HEK293 (cell line): ENCODE results near the gene ATP13A3.

Experiments used
- CTCF ChIA-PET: fragments of 350-600 bp; formaldehyde crosslinking; extraction: SDS; loops from one replicate; lab custom pipeline; 2021; ENCODE audit warnings: antibody characterized with exemption; lab: Yijun Ruan, JAX
- POLR2A ChIA-PET: fragments of 300-600 bp; formaldehyde crosslinking; extraction: SDS; loops from one replicate; lab custom pipeline; 2020; ENCODE audit warnings: antibody characterized with exemption, inconsistent platforms; lab: Yijun Ruan, JAX
- H3K27ac ChIP-seq: fragments of 200-500 bp; sonication (Bioruptor generic); 2 replicates; pipeline ENCODE4 v1.5.1; 2014; ENCODE audit warnings: low read depth, low read length, control low read depth, inconsistent platforms; ENCODE audit errors: extremely low read depth
- H3K36me3 ChIP-seq, 2 experiments: fragments of 200-500 bp in 1 of 2; sonication (Bioruptor generic) in 1 of 2; 1 replicate in 1 of 2; 2 replicates in 1 of 2; pipeline ENCODE4 v1.5.1; 2014 to 2017; ENCODE audit warnings: inconsistent platforms in 2 of 2, low read length in 2 of 2; ENCODE audit not compliant: control insufficient read depth in 2 of 2, insufficient read depth in 1 of 2
- H3K4me1 ChIP-seq: fragments of 200-500 bp; sonication (Bioruptor generic); 2 replicates; pipeline ENCODE4 v1.5.1; 2014; ENCODE audit warnings: mild to moderate bottlenecking, low read length, inconsistent platforms; ENCODE audit not compliant: control insufficient read depth, insufficient read depth
- H3K4me3 ChIP-seq: 2 replicates; pipeline ENCODE4 v1.5.1; 2011; ENCODE audit warnings: low read depth, mild to moderate bottlenecking, control low read depth, low read length, moderate library complexity
- H3K9me3 ChIP-seq: fragments of 200-500 bp; sonication (Bioruptor generic); 2 replicates; pipeline ENCODE4 v1.5.1; 2014; ENCODE audit warnings: low read depth, low read length, inconsistent platforms; ENCODE audit not compliant: control insufficient read depth, insufficient read depth
- KLF9 ChIP-seq: fragments of 450-650 bp; formaldehyde crosslinking; IDR thresholded peaks from 2 replicates; pipeline ENCODE4 v1.5.1; 2016; ENCODE audit warnings: missing biosample characterization, missing genetic modification characterization, low read depth
- OVOL3 ChIP-seq: fragments of 450-650 bp; formaldehyde crosslinking; IDR thresholded peaks from 2 replicates; pipeline ENCODE4 v1.5.1; 2016; ENCODE audit warnings: missing biosample characterization, missing genetic modification characterization
- PRDM1 ChIP-seq: fragments of 450-650 bp; formaldehyde crosslinking; IDR thresholded peaks from 2 replicates; pipeline ENCODE4; 2016; ENCODE audit warnings: missing biosample characterization, missing genetic modification characterization
- SP2 ChIP-seq: fragments of 450-650 bp; formaldehyde crosslinking; IDR thresholded peaks from 2 replicates; pipeline ENCODE4 v1.5.1; 2016; ENCODE audit warnings: missing biosample characterization, missing genetic modification characterization
- TRIM28 ChIP-seq: IDR thresholded peaks from 2 replicates; pipeline ENCODE4 v1.6.1; 2011; ENCODE audit warnings: low read length, control low read depth, borderline replicate concordance
- ZBTB20 ChIP-seq: fragments of 450-650 bp; formaldehyde crosslinking; IDR thresholded peaks from 2 replicates; pipeline ENCODE4 v1.5.1; 2016; ENCODE audit warnings: missing biosample characterization, missing genetic modification characterization
- ZIC2 ChIP-seq: fragments of 450-650 bp; formaldehyde crosslinking; IDR thresholded peaks from 2 replicates; pipeline ENCODE4 v1.5.1; 2016; ENCODE audit warnings: missing biosample characterization, missing genetic modification characterization
- ZNF132 ChIP-seq: fragments of 450-650 bp; formaldehyde crosslinking; IDR thresholded peaks from 2 replicates; pipeline ENCODE4 v1.5.1; 2017; ENCODE audit warnings: missing biosample characterization, missing genetic modification characterization, borderline replicate concordance
- ZNF16 ChIP-seq: fragments of 450-650 bp; formaldehyde crosslinking; IDR thresholded peaks from 2 replicates; pipeline ENCODE4 v1.5.1; 2016; ENCODE audit warnings: low read depth, missing biosample characterization, missing genetic modification characterization
- ZNF248 ChIP-seq: fragments of 450-650 bp; formaldehyde crosslinking; IDR thresholded peaks from 2 replicates; pipeline ENCODE4 v1.5.1; 2017; ENCODE audit warnings: missing biosample characterization, missing genetic modification characterization
- ZNF324 ChIP-seq: fragments of 450-650 bp; formaldehyde crosslinking; IDR thresholded peaks from 2 replicates; pipeline ENCODE4 v1.5.1; 2016; ENCODE audit warnings: missing biosample characterization, missing genetic modification characterization
- ZNF37A ChIP-seq: fragments of 450-650 bp; IDR thresholded peaks from 2 replicates; pipeline ENCODE4 v1.5.1; 2018; ENCODE audit warnings: missing biosample characterization, missing genetic modification characterization
- ZNF394 ChIP-seq: fragments of 450-650 bp; formaldehyde crosslinking; IDR thresholded peaks from 2 replicates; pipeline ENCODE4 v1.5.1; 2016; ENCODE audit warnings: missing biosample characterization, missing genetic modification characterization, mild to moderate bottlenecking, moderate library complexity, borderline replicate concordance
- ZNF48 ChIP-seq: fragments of 450-650 bp; formaldehyde crosslinking; IDR thresholded peaks from 2 replicates; pipeline ENCODE4 v1.5.1; 2016; ENCODE audit warnings: missing biosample characterization, missing genetic modification characterization
- ZNF510 ChIP-seq: fragments of 450-650 bp; formaldehyde crosslinking; IDR thresholded peaks from 2 replicates; pipeline ENCODE4 v1.5.1; 2018; ENCODE audit warnings: mild to moderate bottlenecking, missing genetic modification characterization, missing biosample characterization; ENCODE audit not compliant: insufficient replicate concordance
- ZNF596 ChIP-seq: fragments of 450-650 bp; IDR thresholded peaks from 2 replicates; pipeline ENCODE4 v1.5.0; 2018; ENCODE audit warnings: missing biosample characterization, mild to moderate bottlenecking, missing genetic modification characterization, moderate library complexity
- ZNF626 ChIP-seq: fragments of 450-650 bp; sonication (Bioruptor Pico); formaldehyde crosslinking; IDR thresholded peaks from 2 replicates; pipeline ENCODE4 v1.5.1; 2018; ENCODE audit warnings: missing biosample characterization, missing genetic modification characterization, inconsistent platforms
- ZNF629 ChIP-seq: fragments of 450-650 bp; formaldehyde crosslinking; IDR thresholded peaks from 2 replicates; pipeline ENCODE4 v1.5.1; 2017; ENCODE audit warnings: missing biosample characterization, missing genetic modification characterization
- ZNF76 ChIP-seq: fragments of 450-650 bp; formaldehyde crosslinking; IDR thresholded peaks from 2 replicates; pipeline ENCODE4; 2016; ENCODE audit warnings: low read depth, missing biosample characterization, missing genetic modification characterization, borderline replicate concordance
- ZNF843 ChIP-seq: fragments of 450-650 bp; formaldehyde crosslinking; IDR thresholded peaks from 2 replicates; pipeline ENCODE4 v1.5.1; 2016; ENCODE audit warnings: missing biosample characterization, missing genetic modification characterization
- ZSCAN30 ChIP-seq: fragments of 450-650 bp; IDR thresholded peaks from 2 replicates; pipeline ENCODE4 v1.5.1; 2018; ENCODE audit warnings: missing biosample characterization, mild to moderate bottlenecking, missing genetic modification characterization, moderate library complexity
- TF ChIP-seq, protein P1 (sequence below): fragments of 450-650 bp; formaldehyde crosslinking; IDR thresholded peaks from 2 replicates; pipeline ENCODE4 v1.5.1; 2017; ENCODE audit warnings: missing biosample characterization, missing genetic modification characterization
- TF ChIP-seq, protein P2 (sequence below): fragments of 450-650 bp; formaldehyde crosslinking; IDR thresholded peaks from 2 replicates; pipeline ENCODE4 v1.5.1; 2016; ENCODE audit warnings: missing biosample characterization, missing genetic modification characterization, borderline replicate concordance
- TF ChIP-seq, protein P3 (sequence below): fragments of 450-650 bp; formaldehyde crosslinking; IDR thresholded peaks from 2 replicates; pipeline ENCODE4 v1.5.1; 2016; ENCODE audit warnings: missing biosample characterization, missing genetic modification characterization, low read depth

ATP13A3 gene

DNA sequence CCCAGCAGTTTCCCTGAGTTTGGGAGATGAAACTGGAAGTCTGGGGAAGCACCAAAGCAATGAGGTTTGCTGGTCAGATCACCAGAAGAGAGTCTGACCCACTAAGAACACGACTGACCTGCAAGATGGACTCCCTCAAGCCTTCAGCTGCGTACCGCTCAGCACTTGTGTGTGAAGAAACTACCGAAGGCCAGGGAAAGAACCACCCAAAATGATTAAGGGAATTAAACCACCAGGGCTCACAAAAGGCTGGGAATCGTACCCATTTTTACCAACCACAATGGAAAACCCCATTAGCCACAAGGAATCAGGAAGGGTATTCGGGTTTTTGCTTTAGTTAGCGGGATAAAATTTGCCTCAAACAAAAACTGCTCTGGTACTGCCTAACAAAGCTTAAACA, 21.6 kb downstream of the ATP13A3 start:
- ChIA-PET POLR2A (no interaction called here), CTCF (interaction anchor here (0.8 kb wide), 1 partner anchor 143 kb away, joined by 3 read pairs; no protein-coding TSS in a partner anchor)
- peaks cover 0 to 5% of the 10 kb centered on the region in 2 experiments; a peak in 1 of 3 replicates for H3K36me3 ChIP-seq
- H3K4me1 ChIP-seq, result peaks cover 11% of the 10 kb centered on the region; the same call in 1 of the 2 replicates
- H3K4me3 ChIP-seq, result no peak overlapping the region
- no peaks in the 10 kb centered on the region for H3K9me3 ChIP-seq
- TF ChIP-seq ZBTB20 (no peak), ZNF324 (tag by site-specific recombination) (no peak), ZNF248 (tag by site-specific recombination) (no peak), KLF9 (tag by site-specific recombination) (no peak), ZNF394 (tag by site-specific recombination) (no peak), ZNF510 (tag by site-specific recombination) (no peak), PRDM1 (tag by site-specific recombination) (no peak), OVOL3 (tag by site-specific recombination) (no peak), ZIC2 (tag by site-specific recombination) (no peak), ZNF16 (tag by site-specific recombination) (no peak), ZNF629 (no peak), ZNF132 (no peak), ZSCAN30 (tag by site-specific recombination) (no peak), ZNF843 (tag by site-specific recombination) (no peak)
- TF ChIP-seq, protein P1, sequence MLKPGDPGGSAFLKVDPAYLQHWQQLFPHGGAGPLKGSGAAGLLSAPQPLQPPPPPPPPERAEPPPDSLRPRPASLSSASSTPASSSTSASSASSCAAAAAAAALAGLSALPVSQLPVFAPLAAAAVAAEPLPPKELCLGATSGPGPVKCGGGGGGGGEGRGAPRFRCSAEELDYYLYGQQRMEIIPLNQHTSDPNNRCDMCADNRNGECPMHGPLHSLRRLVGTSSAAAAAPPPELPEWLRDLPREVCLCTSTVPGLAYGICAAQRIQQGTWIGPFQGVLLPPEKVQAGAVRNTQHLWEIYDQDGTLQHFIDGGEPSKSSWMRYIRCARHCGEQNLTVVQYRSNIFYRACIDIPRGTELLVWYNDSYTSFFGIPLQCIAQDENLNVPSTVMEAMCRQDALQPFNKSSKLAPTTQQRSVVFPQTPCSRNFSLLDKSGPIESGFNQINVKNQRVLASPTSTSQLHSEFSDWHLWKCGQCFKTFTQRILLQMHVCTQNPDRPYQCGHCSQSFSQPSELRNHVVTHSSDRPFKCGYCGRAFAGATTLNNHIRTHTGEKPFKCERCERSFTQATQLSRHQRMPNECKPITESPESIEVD (tag by site-specific recombination), result no peak
- no peak overlapping the region for H3K27ac ChIP-seq

DNA sequence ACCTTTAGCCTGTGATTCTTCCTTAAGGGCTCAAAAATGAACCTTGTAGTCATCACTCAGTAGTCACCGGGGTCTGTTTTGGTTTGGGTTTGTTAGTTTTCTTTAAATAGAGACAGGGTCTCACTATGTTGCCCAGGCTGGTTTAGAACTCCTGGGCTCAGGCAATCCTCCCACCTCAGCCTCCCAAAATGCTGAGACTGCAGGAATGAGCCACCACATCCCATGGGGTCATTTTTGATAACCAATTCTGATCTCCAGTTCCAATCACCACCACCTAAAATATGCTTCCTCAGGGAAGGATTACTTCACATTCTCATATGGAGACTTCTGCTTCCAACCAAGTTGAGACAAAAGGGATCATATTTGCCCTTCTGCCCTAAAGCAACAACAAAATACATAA, 22.1 kb downstream of the ATP13A3 start:
- Histone ChIP-seq H3K4me3 (no peak overlapping the region), H3K4me1 (peaks cover 11% of the 10 kb centered on the region; the same call in 1 of the 2 replicates), H3K9me3 (no peaks in the 10 kb centered on the region), H3K36me3 (peaks cover 0 to 10% of the 10 kb centered on the region in 2 experiments; a peak in 1 of 3 replicates), H3K27ac (no peak overlapping the region)
- ChIA-PET POLR2A (no interaction called here), CTCF (no interaction called here)
- TF ChIP-seq ZNF626 (tag by site-specific recombination), result no peak

DNA sequence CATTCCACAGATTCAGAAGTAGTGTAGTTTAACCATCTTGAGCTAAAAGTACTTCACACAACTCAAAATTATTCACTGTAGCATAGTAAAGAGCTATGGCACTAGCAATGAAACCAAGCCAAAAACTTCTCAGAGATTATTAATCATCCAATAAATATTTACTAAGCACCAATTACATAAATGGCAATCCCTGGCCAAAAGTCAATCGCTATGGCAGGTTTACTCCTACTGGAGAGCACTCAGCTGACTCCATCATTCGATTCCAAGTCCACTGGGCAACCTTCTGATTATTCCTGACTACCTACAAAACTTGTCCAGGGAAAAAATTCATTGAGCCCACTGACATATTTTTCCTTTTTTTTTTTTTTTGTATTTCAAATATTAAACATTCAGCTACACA, 23.9 kb downstream of the ATP13A3 start:
- Histone ChIP-seq H3K4me3 (no peak overlapping the region), H3K4me1 (0 out of 2 replicates have a peak, but pooled peaks cover 3% of the 10 kb centered on the region), H3K36me3 (peaks cover 3 to 18% of the 10 kb centered on the region in 2 experiments; a peak in 2 of 3 replicates), H3K27ac (no peak overlapping the region), H3K9me3 (no peaks in the 10 kb centered on the region)
- TF ChIP-seq, protein P2, sequence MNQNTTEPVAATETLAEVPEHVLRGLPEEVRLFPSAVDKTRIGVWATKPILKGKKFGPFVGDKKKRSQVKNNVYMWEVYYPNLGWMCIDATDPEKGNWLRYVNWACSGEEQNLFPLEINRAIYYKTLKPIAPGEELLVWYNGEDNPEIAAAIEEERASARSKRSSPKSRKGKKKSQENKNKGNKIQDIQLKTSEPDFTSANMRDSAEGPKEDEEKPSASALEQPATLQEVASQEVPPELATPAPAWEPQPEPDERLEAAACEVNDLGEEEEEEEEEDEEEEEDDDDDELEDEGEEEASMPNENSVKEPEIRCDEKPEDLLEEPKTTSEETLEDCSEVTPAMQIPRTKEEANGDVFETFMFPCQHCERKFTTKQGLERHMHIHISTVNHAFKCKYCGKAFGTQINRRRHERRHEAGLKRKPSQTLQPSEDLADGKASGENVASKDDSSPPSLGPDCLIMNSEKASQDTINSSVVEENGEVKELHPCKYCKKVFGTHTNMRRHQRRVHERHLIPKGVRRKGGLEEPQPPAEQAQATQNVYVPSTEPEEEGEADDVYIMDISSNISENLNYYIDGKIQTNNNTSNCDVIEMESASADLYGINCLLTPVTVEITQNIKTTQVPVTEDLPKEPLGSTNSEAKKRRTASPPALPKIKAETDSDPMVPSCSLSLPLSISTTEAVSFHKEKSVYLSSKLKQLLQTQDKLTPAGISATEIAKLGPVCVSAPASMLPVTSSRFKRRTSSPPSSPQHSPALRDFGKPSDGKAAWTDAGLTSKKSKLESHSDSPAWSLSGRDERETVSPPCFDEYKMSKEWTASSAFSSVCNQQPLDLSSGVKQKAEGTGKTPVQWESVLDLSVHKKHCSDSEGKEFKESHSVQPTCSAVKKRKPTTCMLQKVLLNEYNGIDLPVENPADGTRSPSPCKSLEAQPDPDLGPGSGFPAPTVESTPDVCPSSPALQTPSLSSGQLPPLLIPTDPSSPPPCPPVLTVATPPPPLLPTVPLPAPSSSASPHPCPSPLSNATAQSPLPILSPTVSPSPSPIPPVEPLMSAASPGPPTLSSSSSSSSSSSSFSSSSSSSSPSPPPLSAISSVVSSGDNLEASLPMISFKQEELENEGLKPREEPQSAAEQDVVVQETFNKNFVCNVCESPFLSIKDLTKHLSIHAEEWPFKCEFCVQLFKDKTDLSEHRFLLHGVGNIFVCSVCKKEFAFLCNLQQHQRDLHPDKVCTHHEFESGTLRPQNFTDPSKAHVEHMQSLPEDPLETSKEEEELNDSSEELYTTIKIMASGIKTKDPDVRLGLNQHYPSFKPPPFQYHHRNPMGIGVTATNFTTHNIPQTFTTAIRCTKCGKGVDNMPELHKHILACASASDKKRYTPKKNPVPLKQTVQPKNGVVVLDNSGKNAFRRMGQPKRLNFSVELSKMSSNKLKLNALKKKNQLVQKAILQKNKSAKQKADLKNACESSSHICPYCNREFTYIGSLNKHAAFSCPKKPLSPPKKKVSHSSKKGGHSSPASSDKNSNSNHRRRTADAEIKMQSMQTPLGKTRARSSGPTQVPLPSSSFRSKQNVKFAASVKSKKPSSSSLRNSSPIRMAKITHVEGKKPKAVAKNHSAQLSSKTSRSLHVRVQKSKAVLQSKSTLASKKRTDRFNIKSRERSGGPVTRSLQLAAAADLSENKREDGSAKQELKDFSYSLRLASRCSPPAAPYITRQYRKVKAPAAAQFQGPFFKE (tag by site-specific recombination), result no peak
- TF ChIP-seq ZNF510 (tag by site-specific recombination), result no peak
- no peak for TF ChIP-seq ZNF76 (tag by site-specific recombination)
- TF ChIP-seq ZNF596 (tag by site-specific recombination), result no peak
- no peak for TF ChIP-seq ZNF16 (tag by site-specific recombination)
- TF ChIP-seq SP2, result no peak
- no peak for TF ChIP-seq TRIM28
- TF ChIP-seq, protein P3, sequence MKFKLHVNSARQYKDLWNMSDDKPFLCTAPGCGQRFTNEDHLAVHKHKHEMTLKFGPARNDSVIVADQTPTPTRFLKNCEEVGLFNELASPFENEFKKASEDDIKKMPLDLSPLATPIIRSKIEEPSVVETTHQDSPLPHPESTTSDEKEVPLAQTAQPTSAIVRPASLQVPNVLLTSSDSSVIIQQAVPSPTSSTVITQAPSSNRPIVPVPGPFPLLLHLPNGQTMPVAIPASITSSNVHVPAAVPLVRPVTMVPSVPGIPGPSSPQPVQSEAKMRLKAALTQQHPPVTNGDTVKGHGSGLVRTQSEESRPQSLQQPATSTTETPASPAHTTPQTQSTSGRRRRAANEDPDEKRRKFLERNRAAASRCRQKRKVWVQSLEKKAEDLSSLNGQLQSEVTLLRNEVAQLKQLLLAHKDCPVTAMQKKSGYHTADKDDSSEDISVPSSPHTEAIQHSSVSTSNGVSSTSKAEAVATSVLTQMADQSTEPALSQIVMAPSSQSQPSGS, result no peak
- no peak for TF ChIP-seq ZNF37A (tag by site-specific recombination)
- TF ChIP-seq ZNF48 (tag by site-specific recombination), result no peak
- ChIA-PET POLR2A (no interaction called here), CTCF (interaction anchor here (0.6 to 0.8 kb wide), 3 partner anchors 9 to 179 kb away, joined by 3 to 4 read pairs (median 3); no protein-coding TSS in a partner anchor)
